Measurements from ENCODE around the gene RHOG.

DNA sequence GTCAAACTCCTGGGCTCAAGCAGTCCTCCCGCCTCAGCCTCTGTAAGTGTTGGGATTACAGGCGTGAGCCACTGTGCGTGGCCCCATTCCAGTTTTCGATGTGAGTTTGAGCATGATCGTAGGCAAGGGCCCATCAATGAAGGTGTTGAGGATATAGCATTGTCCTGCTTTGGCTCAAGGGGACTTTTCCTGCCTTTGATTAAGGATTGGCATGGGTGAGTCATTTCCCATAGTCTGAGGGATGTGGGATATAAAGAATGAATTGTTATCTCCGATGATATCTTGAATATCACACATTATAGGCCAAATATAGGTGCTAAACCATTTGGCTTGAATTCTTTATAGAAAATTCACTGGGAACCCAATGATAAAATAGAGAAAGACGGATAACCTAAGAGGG, 45.1 kb upstream of the RHOG start:
- TF ChIP-seq EP300 (IDR thresholded peaks at IDR 0.05; ENCODE audit: borderline replicate concordance) (no peak), EGR1 (IDR thresholded peaks at IDR 0.05) (no peak), ZBTB7A (IDR thresholded peaks at IDR 0.05; ENCODE audit: low read depth) (no peak), RAD21 (IDR thresholded peaks at IDR 0.05; ENCODE audit: low read depth) (no peak), CEBPB (IDR thresholded peaks at IDR 0.05) (no peak), NFIC (IDR thresholded peaks at IDR 0.05) (no peak), CREB1 (IDR thresholded peaks at IDR 0.05; ENCODE audit: low read depth) (no peak), YY1 (IDR thresholded peaks at IDR 0.05; ENCODE audit: low read depth) (no peak)
- TF ChIP-seq, protein P1, sequence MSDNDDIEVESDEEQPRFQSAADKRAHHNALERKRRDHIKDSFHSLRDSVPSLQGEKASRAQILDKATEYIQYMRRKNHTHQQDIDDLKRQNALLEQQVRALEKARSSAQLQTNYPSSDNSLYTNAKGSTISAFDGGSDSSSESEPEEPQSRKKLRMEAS (IDR thresholded peaks at IDR 0.05), result no peak
- TF ChIP-seq, protein P2, sequence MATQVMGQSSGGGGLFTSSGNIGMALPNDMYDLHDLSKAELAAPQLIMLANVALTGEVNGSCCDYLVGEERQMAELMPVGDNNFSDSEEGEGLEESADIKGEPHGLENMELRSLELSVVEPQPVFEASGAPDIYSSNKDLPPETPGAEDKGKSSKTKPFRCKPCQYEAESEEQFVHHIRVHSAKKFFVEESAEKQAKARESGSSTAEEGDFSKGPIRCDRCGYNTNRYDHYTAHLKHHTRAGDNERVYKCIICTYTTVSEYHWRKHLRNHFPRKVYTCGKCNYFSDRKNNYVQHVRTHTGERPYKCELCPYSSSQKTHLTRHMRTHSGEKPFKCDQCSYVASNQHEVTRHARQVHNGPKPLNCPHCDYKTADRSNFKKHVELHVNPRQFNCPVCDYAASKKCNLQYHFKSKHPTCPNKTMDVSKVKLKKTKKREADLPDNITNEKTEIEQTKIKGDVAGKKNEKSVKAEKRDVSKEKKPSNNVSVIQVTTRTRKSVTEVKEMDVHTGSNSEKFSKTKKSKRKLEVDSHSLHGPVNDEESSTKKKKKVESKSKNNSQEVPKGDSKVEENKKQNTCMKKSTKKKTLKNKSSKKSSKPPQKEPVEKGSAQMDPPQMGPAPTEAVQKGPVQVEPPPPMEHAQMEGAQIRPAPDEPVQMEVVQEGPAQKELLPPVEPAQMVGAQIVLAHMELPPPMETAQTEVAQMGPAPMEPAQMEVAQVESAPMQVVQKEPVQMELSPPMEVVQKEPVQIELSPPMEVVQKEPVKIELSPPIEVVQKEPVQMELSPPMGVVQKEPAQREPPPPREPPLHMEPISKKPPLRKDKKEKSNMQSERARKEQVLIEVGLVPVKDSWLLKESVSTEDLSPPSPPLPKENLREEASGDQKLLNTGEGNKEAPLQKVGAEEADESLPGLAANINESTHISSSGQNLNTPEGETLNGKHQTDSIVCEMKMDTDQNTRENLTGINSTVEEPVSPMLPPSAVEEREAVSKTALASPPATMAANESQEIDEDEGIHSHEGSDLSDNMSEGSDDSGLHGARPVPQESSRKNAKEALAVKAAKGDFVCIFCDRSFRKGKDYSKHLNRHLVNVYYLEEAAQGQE (IDR thresholded peaks at IDR 0.05; ENCODE audit: low read depth), result no peak
